ENCODE data around the gene ADPRH.

ADPRH gene

GRCh38 chr3:119597548-119598288 lies 18.4 kb downstream of the ADPRH start, which contains the start of gene PLA1A:
PLA1A (plus strand) TSS chr3:119597885; CDS start chr3:119597914, 29 bp downstream.
- DNase-seq (ENCODE audit: low spot score), result no peak

- no peak for DNase-seq (ENCODE audit: low spot score)
Measured at GRCh38 chr3:119598410-119599098, 19.3 kb downstream of the ADPRH start.

- no peak for DNase-seq (ENCODE audit: low spot score)
Measured at GRCh38 chr3:119599558-119600174, 20.4 kb downstream of the ADPRH start.

- no peak for DNase-seq (ENCODE audit: low spot score)
Measured at GRCh38 chr3:119600732-119601131, 21.4 kb downstream of the ADPRH start.

- DNase-seq (ENCODE audit: low spot score), result no peak
Measured at GRCh38 chr3:119601154-119601553, 21.9 kb downstream of the ADPRH start.

GRCh38 chr3:119602676-119603075 lies 23.4 kb downstream of the ADPRH start:
- DNase-seq (ENCODE audit: low spot score), result no peak

GRCh38 chr3:119604878-119605277 lies 25.6 kb downstream of the ADPRH start:
- no peak for DNase-seq (ENCODE audit: low spot score)

GRCh38 chr3:119608405-119609000 lies 29.2 kb downstream of the ADPRH start:
- DNase-seq (ENCODE audit: low spot score), result no peak

GRCh38 chr3:119609301-119609700 lies 30.0 kb downstream of the ADPRH start:
- no peak for DNase-seq (ENCODE audit: low spot score)

- no peak for DNase-seq (ENCODE audit: low spot score)
Measured at GRCh38 chr3:119611664-119612063, 32.4 kb downstream of the ADPRH start.

GRCh38 chr3:119613201-119613600 lies 33.9 kb downstream of the ADPRH start:
- DNase-seq (ENCODE audit: low spot score), result no peak

GRCh38 chr3:119613872-119614271 lies 34.6 kb downstream of the ADPRH start:
- no peak for DNase-seq (ENCODE audit: low spot score)

GRCh38 chr3:119616056-119616455 lies 36.8 kb downstream of the ADPRH start:
- DNase-seq (ENCODE audit: low spot score), result no peak

GRCh38 chr3:119619094-119619493 lies 39.8 kb downstream of the ADPRH start:
- no peak for DNase-seq (ENCODE audit: low spot score)

GRCh38 chr3:119620899-119621298 lies 41.6 kb downstream of the ADPRH start:
- DNase-seq (ENCODE audit: low spot score), result no peak

- no peak for DNase-seq (ENCODE audit: low spot score)
Measured at GRCh38 chr3:119624002-119624720, 44.9 kb downstream of the ADPRH start.

GRCh38 chr3:119625451-119626153 lies 46.3 kb downstream of the ADPRH start:
- no peak for DNase-seq (ENCODE audit: low spot score)

- no peak for DNase-seq (ENCODE audit: low spot score)
Measured at GRCh38 chr3:119626196-119626595, 46.9 kb downstream of the ADPRH start.

- no peak for DNase-seq (ENCODE audit: low spot score)
Measured at GRCh38 chr3:119627461-119627860, 48.2 kb downstream of the ADPRH start.

- no peak for DNase-seq (ENCODE audit: low spot score)
Measured at GRCh38 chr3:119628390-119628789, 49.1 kb downstream of the ADPRH start.

- DNase-seq (ENCODE audit: low spot score), result no peak
Measured at GRCh38 chr3:119628816-119629445, 49.6 kb downstream of the ADPRH start.

Measured in AG08396 (cell line).